Right atrium auricular region (tissue), 2 donors: ENCODE results near the gene C22orf42. TPM values are rescaled to one million over a fixed set of nuclear protein-coding genes. Genes with fewer than 3 reads are reported as not detected.
"Not testable (repeated sequence)": the region's sequence is repeated elsewhere in the genome, so short reads cannot be mapped to it uniquely, and the experiment has no call there.

Experiments used
- DNase-seq: peaks from one replicate; pipeline ENCODE4 v3.0.0-alpha.2; 2019; ENCODE audit warnings: low spot score
- H3K27ac ChIP-seq, 2 donors: fragments of 200-600 bp; sonication (generic); 1 replicate in 1 of 2; 2 replicates in 1 of 2; pipeline ENCODE4 v1.5.1; 2016 to 2019
- H3K27me3 ChIP-seq, 2 donors: fragments of 200-600 bp; sonication (generic); one replicate each; pipeline versions ENCODE4 v1.5.1 to v1.6.0; 2017 to 2019
- H3K36me3 ChIP-seq: fragments of 200-600 bp; sonication (generic); one replicate; pipeline ENCODE4 v1.5.1; 2016
- H3K4me1 ChIP-seq, 2 donors: fragments of 200-600 bp; sonication (generic); one replicate each; pipeline versions ENCODE4 v1.5.1 to v1.6.0; 2017 to 2019
- H3K4me3 ChIP-seq, 2 donors: fragments of 200-600 bp; sonication (generic); 1 replicate in 1 of 2; 2 replicates in 1 of 2; pipeline ENCODE4 v1.5.1; 2017 to 2019; ENCODE audit warnings: mild to moderate bottlenecking in 1 of 2, moderate library complexity in 1 of 2
- H3K9me3 ChIP-seq, 2 donors: fragments of 200-600 bp; sonication (generic); one replicate each; pipeline ENCODE4 v1.5.1; 2019
- CTCF ChIP-seq, 2 donors: fragments of 200-600 bp; sonication (generic); IDR thresholded peaks; one replicate each; pipeline ENCODE4 v1.5.1; 2019; ENCODE audit warnings: antibody characterized with exemption in 2 of 2
- total RNA-seq, 2 donors: library from RNA; depleted of rRNA; stranded (reverse); fragments of >200 nt; gene quantifications; one replicate each; pipeline ENCODE4 v1.1.0, GENCODE V29; 2016

The C22orf42 gene
- total RNA-seq, 2 donors from 2014 or later, result not detected

DNA sequence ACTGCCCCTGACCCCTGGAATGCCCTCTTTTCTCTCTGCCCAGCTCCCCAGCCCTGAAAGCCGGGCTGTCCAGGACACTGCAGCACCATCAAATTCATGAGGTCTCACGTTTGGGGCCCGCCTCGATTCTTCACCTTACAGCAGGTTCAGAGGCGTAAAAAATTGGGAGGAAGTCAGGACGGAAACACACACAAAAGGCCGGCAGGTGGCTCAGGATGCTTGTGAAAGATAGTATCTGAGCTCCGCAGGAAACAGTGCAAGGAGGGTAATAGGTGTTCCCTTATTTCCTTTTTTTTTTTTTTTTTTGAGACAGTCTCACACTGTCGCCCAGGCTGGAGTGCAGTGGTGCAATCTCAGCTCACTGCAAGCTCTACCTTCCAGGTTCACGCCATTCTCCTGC is 41.6 kb upstream of the C22orf42 start:
- Histone ChIP-seq H3K4me3 (no peak overlapping the region), H3K4me1 (peaks cover 0 to 16% of the 10 kb centered on the region in 2 donors), H3K36me3 (no peaks in the 10 kb centered on the region), H3K27ac (no peak overlapping the region), H3K9me3 (no peaks in the 10 kb centered on the region), H3K27me3 (no peaks in the 10 kb centered on the region)
- DNase-seq, result no peak
- TF ChIP-seq CTCF (IDR thresholded peaks at IDR 0.05), result no peak

- Histone ChIP-seq H3K27ac (no peak overlapping the region), H3K27me3 (no peaks in the 10 kb centered on the region), H3K4me1 (peaks cover 0 to 16% of the 10 kb centered on the region in 2 donors), H3K9me3 (no peaks in the 10 kb centered on the region), H3K4me3 (no peak overlapping the region), H3K36me3 (no peaks in the 10 kb centered on the region)
- no peak for DNase-seq
- TF ChIP-seq CTCF (IDR thresholded peaks at IDR 0.05), result no peak
These were observed 40.9 kb upstream of the C22orf42 start for GRCh38 chr22:32199961-32200360.

DNA sequence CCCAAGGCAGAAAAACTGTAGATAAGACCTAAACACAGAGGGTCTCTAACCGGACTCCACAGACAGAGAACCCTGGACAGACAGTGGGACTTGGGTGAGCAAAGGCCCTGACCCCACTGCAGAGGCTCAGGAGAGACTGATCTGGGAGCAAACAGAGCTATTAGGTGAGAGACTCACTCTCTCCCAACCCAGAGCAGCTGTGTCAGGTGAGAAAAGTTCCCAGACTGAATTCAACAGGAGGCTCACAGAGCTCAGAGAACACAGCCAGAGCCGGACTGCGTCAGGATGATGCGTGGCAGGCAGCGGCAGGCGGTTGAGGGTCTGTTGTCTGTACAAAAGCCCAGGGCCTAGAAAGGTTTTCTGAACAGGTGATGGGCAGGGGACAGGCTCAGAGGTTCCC is 40.2 kb upstream of the C22orf42 start:
- Histone ChIP-seq H3K4me3 (no peak overlapping the region), H3K9me3 (no peaks in the 10 kb centered on the region), H3K4me1 (peaks cover 0 to 16% of the 10 kb centered on the region in 2 donors), H3K27ac (no peak overlapping the region), H3K27me3 (no peaks in the 10 kb centered on the region), H3K36me3 (no peaks in the 10 kb centered on the region)
- TF ChIP-seq CTCF (IDR thresholded peaks at IDR 0.05), result no peak
- DNase-seq, result peak; percentile 44

DNA sequence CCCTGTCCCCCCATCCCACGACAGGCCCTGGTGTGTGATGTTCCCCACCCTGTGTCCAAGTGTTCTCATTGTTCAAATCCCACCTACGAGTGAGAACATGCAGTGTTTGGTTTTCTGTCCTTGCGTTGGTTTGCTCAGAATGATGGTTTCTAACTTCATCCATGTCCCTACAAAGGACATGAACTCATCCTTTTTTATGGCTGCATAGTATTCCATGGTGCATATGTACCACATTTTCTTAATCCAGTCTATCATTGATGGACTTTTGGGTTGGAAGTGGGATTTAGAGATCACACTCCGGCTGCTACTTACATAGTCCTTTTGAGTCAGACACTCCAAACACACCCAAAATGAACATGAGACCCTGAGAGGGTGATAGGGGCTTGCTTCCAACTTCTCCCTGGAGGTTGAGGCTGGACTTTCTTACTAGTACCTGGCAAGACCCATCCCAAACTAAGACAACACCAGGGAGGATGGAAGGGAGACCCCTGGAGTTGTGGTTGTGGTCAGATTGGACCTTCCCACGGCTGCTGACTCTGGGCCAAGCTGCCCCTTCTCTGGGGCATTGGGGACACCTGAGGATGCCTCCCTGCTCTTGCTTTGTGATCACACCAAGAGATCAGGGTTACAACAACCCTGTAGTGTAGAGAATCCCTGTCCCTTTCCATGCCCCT is 38.6 kb upstream of the C22orf42 start:
- H3K27ac ChIP-seq, H3K4me1 ChIP-seq, H3K9me3 ChIP-seq, H3K36me3 ChIP-seq, H3K27me3 ChIP-seq, H3K4me3 ChIP-seq, DNase-seq: not testable (repeated sequence)

- not testable (repeated sequence) for H3K27ac ChIP-seq, H3K36me3 ChIP-seq, H3K4me3 ChIP-seq, DNase-seq, H3K4me1 ChIP-seq, H3K27me3 ChIP-seq, H3K9me3 ChIP-seq
These were observed 36.8 kb upstream of the C22orf42 start for GRCh38 chr22:32195900-32196299.

- not testable (repeated sequence) for DNase-seq, H3K27me3 ChIP-seq
These were observed 34.2 kb upstream of the C22orf42 start for GRCh38 chr22:32193346-32193745.

DNA sequence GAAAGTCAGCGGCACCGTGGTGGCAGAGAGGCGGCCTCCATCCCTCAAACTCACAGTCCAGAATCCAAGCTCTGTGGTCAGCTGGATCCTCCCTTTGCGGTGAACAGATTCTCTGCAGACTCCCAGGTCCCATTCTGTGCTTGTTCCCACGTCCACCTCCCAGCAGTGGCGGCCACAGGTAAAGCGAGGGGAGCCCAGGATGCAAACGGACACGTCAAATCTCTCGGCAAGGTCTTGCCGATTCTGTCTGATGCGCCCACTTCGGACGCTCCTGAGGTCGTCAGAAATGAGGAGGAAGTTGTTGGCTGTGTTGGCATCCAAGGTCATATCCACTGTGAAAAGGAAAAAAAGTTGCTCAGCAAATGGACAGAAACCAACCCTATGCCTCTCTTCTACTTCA is 31.9 kb upstream of the C22orf42 start:
- not testable (repeated sequence) for H3K27ac ChIP-seq, H3K4me3 ChIP-seq, H3K27me3 ChIP-seq, H3K4me1 ChIP-seq, H3K36me3 ChIP-seq, DNase-seq, H3K9me3 ChIP-seq

More at GRCh38 chr22:32193346-32193745, 34.2 kb upstream of the C22orf42 start:
- not testable (repeated sequence) for H3K27ac ChIP-seq, H3K4me1 ChIP-seq, H3K36me3 ChIP-seq, H3K4me3 ChIP-seq, H3K9me3 ChIP-seq

DNA sequence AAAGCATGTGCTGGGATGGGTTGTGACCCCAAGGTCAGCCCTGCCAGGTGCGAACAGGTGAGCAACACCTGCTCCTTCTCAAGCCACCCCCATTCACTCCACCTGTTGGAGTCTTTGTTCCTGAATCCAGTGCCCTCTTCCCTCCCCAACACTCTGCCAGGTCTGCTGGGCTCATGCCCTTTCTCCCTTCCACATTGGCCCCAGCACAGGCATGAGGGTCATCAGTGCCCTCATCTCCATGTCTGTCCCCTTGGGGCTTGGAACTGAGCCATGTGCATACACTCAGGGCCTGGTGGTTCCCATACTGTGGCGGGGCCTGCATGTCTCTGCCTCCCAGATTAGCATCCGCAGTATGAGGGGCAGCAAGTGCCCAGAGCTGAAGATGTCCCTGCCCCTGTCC is 26.7 kb upstream of the C22orf42 start:
- Histone ChIP-seq H3K36me3 (no peaks in the 10 kb centered on the region), H3K9me3 (no peaks in the 10 kb centered on the region), H3K27me3 (no peaks in the 10 kb centered on the region), H3K4me1 (no peaks in the 10 kb centered on the region), H3K27ac (no peak overlapping the region), H3K4me3 (no peak overlapping the region)
- DNase-seq, result no peak
- no peak for TF ChIP-seq CTCF (IDR thresholded peaks at IDR 0.05)
